ENCODE data around the gene WDR54.
"Not testable (repeated sequence)": the region's sequence is repeated elsewhere in the genome, so short reads cannot be mapped to it uniquely, and the experiment has no call there.

WDR54 gene

DNA sequence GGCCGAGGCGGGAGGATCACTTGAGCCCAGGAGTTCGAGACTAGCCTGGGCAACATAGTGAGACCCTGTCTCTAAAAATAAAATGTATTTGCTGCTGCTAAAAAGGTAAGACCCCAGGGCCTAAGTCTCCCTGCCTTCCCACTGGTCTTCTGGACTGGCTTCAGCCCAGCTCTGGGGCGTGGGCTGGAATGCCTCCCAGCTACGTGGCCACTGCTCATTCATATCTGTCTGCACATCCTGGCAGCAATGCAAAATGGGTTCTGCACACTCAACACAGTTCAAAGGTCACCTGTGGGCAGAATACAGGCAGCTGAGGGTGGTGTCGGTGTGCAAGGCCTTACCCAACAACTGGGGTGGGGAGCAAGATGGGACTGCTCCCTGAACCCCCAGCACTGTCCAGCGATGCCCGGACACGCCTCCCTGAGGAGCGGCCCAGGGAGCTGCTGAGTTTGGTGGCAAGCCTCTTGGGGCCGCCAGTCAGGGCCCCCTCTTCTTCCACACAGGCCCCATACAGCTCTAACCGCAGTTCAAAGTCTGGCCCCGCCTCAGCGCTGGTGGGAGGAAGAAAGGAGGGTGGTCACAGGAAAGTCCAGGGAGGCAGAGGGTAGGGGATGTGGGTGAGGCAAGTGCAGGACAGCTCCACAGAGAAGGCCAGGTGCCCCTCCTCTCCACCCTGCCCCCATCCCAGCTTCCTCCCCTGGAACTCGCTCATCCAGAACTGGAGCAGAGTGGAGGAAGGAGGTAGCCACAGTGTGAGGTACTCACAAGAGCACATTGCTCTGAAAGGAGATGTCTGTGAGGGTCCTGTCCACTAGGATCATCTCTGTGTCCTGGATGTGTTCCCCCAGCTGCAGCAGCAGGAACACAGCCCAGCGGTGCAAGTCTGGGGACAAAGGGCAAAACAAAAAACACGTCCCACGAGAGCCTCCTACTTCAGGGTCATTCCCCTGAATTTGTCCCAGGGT is 8.2 kb downstream of the WDR54 start:
- DNase-seq = no peak

DNA sequence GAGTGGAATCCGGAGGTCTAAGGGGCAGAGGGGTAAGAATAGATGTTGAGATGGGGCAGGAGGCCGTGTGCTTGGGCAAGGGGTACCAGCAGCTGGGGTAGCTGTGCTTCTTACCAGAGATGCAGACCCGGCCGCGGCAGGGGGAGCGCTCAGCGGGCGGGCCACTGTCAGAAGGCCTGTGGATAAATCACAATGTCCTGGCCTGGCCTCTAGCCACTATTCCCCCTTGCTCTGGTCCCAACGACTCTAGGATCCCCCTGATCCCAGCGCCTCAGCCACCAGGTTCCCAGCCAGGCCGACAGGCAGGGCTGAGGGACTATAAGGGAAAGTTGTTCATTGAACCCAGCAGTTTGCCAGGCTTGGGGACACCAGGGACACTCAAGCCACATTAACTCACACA is 9.0 kb downstream of the WDR54 start:
- no peak for DNase-seq

DNA sequence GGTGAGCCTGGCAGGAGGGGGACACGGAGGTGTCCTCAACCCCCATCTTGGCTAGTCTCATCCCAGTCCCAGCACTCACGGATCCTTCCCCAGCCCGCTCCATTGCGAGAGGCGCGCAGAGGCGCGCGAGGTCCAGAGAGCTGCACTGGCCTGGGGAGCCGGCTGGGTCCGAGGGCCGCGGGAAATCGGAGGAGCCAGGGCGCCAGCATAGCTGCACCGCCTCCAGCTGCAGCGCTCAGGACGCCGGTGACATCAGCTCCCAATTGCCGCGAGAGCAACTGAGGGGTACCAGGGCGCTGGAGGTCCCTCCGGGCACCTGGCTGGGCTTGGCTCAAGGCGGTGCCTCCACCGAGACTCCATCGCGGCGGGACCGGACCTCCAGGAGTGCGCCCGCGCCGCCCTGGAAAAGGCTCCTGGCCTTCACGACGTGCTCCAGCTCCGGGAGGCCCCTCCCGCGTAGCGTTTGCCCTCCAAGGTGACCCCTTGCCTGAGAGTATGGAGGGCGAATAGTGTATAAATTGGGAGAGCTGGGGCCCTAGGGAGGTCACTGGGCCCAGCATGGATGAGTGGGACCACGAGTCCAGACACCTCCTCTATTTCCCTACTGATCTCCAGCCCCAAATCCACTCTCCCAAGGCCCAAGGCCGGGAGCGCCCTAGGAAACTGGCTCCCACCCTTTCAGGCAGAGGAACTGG is 14.7 kb downstream of the WDR54 start:
- no peak for DNase-seq

DNA sequence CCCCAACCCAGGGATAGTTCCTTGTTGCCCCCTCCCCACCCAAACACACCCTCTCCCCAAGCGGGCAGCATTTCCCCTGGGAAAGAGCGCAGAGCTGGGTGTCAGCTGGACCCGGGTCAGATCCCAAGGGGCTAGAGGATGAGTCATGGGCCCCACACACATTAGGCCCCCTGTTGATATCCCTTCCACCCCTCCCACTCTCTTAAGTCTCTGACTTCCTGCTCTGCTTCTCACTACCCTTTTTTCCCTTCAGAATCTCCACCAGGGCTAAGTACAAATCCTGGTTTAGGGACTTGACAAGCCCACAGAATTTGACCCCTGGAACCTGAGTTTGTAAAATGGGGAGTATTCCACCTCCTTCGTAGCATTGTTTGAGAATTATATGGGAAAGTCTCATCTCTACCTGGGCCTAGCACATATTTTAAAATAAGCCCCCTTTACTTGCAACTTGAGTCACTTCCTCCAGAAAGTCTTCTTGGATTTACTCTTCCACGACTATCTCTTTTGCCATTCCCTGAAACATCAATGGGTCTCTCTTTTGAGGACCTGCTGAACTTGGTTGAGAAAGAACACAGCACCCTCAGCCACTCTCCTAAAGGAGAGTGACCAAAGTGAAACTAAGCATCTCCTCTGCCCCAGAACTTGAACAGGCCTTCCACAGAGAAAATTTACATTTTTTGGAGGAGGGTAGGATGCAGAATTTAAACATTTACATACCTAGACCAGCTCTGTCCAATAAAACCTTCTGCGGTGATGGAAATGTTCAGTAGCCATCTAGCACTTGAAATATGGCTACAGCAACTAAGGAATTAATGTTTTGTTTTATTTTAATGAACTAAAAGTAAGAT is 15.5 kb downstream of the WDR54 start:
- no peak for DNase-seq

DNA sequence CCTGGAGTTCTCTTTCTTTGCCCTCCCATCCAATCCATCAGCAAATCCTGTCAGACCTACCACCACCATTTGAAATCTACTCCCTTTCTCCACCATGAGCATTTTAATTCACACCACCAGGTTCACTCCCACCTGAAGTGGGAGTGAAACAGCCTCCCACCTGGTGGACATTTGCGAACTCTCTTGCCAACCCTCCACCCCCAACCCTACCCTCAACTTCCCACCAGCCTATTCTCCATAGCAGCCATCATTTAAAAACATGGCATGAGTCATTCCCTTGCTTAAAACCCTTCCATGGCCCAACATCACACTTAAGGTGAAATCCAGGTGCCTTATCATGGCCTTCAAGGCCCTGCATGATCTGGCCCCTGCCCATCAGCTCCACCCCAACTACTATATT is 16.7 kb downstream of the WDR54 start:
- DNase-seq = no peak

DNA sequence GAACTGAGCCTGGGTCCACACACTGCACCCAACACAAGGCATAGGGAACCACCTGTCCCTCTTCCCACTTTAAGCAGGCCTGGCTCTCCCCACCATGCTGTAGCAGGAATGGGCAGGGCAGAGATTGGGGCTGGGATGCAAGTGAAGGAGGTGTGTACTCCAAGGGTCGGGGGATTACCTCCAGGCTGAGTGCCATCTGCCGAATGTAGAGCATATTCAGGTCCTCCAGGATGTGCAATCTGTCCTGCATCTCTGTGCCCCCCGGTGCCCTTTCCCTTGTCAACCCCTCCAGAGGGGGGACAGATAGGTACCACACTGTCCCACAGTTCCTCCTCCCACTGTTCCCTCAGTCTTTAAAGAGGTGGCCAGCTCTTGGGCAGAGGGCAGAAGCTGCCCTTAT is 17.8 kb downstream of the WDR54 start:
- no peak for DNase-seq

DNA sequence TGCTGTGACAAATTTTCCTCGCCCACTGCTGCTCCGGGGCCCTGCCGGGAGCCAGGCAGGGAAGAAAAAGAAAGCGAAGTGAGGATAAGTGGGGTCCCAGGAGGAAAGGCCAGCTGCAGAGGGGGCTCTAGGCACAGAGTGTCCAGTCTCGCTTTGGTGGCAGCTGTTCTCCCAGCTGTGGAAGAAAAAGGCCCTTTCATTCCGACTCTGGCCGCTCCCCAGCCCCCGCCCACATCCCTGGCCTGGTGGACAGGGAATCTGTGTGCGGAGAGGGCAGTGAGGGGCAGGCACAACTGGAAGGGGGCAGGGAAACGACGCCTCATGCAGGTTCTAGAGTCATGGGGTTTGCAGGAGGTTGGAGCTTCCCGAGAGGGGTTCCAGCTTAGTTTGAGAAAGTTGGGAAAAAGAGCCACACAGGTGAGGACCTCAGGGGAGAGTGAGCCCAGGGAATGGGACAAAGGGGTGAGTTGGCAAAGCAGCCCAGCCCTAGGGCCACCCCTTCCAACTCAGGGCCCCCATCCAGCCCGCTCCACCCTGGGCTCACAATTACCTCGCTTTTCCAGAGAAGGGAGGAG is 18.4 kb downstream of the WDR54 start:
- no peak for DNase-seq

DNA sequence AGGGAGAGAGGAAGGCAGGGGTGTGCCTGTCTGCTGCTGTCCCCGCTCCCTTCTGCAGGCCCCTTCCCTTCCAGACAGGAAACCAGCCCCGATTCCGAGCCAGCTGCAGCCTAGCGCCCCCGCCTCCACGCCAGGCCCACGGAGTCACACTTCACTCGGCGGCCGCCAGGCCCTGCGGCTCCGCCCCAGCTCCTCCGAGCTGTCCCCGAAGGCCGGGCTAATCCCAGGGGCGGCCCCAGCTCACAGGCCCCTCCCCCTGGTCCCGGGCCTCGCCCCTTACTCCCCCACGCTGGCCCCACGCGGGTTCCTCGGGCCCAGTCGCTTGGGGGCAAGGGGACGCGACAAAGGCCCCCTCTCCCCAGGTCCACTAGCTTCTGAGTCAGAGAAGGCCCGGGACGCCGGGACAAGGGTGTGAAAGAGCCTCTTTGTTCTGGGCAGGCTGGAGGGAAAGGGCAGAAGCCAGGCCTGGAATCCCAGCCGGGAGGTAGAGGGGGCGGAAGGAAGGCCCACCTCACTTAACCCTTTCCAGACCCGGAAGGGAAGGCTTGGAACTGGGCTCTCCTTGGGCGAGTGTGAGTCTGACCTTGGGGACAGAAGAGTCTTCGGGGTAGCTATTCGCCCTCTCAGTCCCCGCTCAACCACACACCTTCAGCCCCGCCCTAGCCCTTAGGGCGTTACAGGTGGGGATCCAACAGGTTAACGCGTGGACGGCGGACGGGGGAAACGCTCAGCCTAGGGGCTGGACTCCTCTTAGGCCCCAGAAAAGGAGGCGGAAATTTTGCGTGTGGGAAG is 19.0 kb downstream of the WDR54 start:
- peak; percentile 100 for DNase-seq

DNA sequence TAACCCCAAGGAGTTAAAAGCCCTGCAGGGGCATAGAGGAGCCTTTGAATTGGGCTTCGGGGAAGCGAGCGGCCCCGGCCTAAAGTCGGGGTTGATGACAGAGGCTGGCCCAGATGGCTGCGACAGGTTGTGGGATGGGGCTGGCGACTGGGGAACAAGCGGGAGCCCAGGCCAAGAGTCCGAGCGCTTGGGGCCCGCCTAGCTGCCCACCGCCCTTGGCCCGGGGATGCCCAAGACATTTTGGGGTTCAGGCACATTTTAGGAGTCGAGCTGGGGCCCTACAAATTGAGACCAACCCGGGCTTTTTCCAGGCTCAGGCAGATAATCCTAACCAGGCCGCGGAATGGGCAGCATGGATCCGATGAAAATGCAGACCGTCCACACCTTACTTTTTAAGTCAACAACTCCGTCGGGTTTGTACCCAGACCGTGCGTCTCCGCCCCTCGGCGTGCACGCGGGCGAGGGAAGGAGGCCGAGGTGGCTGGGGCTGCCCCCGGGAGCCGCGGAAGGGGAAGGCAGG is 19.7 kb downstream of the WDR54 start:
- no peak for DNase-seq

DNA sequence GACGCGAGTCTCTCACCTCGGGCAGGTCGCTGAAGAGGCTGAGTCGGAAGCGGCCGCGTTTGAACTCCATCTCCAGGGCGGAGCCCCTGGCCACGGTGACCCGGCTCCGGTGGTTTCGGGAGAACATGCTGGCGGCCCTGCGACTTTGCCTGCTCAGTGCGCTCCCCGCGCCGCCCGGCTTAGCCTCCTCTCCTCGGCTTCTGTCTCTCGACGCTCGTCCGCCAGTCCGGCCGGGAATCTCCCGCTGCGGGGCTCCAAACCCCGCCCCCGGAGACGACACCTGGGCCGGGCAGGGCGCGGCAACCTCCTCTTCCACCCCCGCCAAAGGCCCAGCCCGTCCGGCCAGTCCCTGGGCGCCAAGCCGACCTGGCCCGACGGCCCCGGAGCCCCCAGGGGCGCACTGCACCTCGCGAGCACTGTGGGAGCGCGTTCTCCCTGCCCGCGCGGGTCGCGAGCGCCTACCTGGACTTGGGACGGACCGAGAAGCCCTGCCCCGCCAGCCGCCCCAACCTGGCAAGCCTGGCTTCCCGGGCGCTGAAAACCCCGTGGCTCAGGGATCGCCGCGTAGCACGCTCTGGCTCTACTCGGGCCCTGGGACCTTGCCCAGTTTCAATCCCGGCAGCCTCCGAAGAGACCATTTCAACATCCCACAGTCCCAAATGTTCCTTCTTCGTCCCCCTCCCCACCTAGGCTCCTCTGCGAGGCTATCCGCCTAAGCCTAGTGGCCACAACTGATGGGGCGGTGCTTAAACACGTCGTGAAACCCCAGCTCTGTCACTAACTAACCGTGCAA is 20.4 kb downstream of the WDR54 start, which contains the start of gene RTKN:
Gene RTKN (minus strand): TSS at position 248 of the 793 bp plus-strand sequence. CDS start 121 bp downstream, at position 127.
- DNase-seq = no peak

DNA sequence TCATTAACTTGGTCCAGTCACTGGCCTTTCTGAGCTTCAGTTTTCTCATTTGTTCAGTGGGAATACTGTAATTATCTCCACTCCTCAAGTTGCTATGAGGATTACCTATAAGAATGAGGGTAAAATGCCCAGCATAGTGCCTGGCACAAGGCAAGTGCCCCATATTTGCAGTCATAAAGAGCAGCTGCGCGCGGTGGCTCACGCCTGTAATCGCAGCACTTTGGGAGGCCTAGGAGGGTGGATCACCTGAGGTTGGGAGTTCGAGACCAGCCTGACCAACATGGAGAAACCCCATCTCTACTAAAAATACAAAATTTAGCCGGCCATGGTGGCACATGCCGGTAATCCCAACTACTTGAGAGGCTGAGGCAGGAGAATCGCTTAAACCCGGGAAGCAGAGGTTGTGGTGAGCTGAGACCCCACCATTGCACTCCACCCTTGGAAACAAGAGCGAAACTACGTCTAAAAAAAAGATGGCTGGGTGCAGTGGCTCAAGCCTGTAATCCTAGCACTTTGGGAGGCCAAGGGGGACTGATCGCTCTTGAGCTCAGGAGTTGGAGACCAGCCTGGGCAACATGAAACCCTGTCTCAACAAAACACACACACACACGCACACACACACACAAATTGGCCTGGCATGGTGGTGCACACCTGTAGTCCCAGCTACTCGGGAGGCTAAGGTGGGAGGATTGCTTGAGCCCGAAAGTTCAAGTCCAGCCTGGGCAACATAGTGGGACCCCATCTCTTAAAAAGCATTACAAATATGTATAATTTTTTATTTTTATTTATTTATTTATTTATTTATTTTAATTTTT is 21.2 kb downstream of the WDR54 start:
- DNase-seq = not testable (repeated sequence)

DNA sequence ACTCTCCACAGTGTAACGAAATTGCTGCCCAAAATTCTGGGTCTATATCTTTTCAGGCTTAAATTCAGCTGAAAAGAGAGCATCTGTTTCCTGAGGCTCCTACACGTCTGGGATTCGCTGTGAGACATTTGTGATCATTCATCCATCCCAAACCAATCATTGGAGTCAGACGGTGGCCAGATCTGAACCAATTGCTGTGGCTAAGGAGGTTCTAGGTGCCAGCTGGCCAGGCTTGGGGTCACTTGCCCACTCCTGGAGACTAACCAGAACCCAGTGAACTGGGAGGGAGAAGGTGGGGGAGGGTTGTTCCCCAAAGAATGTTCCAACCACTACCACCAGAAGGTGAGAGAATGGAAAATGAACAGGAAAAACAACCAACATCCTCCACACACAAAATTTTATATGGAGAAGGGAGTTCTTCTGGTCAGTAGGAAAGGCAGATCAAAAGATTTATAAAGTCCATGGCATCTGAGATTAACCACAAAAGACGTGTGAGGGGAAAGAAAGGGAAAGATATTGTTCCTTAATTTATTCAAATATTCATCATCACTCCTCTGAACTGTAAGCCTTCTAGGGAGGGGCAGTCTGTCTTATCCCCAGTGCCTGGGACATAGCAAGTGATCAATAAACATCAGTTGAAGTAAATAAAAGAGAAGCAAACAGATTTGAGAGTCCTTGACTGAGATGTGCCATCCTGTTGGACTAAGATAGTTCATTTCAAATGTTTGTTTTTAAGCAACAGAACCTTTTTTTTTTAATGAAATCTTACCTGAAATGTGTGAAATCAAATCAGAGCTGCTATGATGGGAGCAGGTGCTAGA is 23.2 kb downstream of the WDR54 start:
- no peak for DNase-seq

DNA sequence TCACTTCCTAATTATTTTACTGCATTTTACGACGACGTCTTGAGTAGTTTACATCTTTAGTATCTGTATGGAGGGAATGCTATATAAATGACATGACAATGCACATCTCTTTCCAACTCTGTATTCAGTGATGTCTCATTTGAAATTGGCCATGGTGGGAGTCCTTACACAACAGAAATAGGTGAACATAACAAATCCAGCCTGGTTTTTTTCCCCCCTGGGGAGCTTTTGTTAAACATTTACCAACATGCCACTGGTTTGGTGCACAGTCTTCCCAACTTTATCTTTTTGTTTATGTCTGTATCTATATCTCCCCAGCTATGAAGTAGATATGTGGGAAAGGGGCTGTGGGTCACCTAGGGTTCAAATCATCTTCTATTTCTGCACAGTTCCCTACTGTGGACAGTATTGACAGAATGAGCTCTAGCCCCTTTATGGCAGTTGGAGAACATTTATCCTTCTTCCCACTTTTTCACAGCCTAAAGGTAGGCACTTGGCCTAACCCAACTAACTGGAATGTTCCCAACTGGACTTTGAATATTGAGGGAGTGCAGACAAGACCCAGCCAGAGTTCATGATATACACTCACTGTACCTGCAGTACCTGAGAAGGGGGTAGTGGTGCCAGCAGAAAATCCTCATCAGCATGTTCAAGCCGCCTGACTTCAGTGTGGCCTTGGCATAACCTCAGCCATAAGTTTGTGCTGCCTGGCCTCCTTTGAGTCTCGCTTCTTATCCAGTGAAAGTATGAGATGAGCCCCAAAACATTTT is 25.9 kb downstream of the WDR54 start:
- no peak for DNase-seq

DNA sequence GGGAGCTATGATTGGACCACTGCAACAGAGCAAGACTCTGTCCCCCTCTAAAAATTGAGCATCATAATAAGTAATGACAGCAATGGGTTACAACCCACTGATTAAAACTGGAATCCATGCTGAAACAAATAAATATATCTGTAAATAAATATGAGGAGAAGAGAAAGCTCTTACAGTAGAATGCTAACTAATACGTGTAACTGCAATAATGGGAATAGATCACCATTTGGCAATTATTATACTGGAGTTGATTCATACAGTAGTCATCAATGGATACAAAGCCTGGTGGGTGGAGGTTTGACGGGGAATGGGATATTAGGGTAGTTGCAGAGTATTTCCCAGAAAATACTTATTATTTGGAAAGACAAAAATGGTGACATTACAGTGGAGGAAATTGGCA is 27.2 kb downstream of the WDR54 start:
- DNase-seq = no peak

DNA sequence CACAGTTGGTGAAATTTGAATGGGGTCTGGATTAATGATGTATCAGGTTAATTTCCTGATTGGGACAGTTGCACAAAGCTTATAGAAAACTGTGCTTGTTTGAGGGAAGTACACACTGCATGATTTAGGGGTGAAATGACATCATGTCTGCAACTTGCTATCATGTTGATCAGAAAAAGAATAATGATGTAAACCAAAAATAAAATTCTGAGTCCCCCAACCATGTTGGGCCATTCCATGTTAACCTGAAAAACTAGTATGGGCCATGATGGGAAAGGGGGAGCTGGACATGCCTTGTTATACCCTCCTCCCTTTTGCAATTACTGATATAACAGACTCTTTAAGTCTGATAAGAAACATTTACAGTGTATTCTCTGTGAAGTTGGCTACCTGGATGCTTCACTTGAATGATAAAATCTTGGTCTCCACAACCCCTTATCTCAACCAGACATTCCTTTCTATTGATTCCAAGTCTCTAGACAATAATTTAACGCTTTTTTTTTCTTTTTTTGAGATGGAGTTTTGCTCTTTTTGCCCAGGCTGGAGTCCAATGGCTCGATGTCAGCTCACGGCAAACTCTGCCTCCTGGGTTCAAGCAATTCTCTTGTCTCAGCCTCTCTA is 29.1 kb downstream of the WDR54 start:
- no peak for DNase-seq

DNA sequence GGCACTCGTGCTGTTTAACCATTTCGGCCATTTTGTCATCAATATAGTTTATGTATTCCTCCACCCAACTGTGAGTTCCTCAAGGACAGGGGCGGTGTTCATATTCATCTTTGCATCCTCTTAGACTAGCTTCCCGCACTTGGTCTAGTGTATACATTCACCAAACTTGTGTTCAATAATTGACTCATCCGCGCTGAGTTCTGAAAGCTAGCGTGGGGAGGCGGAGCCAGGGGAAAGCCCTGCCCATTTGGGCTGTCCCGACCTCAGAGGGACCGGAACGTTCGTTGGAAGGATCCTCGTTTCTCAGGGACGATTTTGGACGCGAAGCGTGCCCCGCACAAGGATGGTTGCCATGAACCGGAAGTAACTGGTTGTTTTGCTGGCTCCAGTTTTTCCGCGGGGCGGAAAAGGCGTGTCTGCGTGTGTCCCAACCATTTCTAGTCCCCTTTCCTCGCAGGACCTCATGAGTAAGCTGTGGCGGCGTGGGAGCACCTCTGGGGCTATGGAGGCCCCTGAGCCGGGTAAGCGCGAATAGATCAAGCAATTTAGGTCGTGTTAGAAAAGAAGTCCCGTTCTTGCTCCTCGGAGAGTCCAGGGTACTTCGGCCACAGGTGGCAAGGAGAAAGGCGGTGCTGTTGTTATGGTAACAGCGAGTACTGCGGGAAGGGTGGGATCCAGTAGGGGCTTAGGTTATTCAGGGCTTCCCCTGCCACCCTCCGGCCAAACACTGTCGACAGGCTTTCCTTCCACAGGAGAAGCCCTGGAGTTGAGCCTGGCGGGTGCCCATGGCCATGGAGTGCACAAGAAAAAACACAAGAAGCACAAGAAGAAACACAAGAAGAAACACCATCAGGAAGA is 33.4 kb downstream of the WDR54 start, which contains the start of gene INO80B:
Gene INO80B (plus strand): TSS at position 434 of the 858 bp plus-strand sequence. CDS start 30 bp downstream, at position 464.
- peak; percentile 78 for DNase-seq
